Measurements from ENCODE around the gene MAP2K3.
A peak's percentile ranks its signal among the peaks of the same experiment; 100 is the strongest.

The MAP2K3 gene

DNA sequence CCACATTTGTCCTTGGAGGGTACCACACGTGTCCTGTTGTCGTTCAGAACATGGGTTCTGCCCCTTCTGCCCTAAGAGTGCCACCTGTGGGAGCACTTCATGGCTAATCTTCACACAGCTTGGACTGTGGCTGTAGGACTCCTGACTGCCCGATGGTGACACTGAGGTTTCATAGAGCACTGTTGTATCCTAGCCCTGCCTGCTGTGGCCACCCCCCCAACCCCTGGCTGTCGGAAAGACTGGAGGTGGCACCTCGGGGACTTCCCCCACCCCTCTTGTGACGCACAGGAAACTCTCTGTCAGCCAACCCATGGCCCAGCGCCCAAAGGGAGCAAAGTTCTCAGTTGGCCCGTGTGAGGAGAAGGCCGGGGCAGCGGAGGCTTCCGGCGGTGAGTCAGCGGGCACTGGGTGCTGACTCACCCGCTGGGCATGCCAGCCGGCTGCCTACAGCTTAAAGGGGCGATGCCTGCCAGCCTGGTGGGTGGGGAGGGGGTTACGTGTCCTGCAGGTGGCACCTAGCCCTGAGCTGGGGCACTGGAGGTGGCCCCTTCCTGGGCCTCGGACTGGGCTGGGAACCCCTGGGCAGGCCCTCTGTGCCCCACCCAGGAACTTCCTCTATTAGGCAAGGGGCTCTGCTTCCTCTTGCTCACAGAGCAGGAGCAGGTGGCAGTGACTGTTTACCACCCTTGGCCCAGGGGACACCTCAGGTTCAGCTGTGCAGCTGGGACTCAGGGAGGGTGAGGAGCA is 3.4 kb downstream of the MAP2K3 start (continued):
- TF ChIP-seq ZIC2 (tag by site-specific recombination; IDR thresholded peaks at IDR 0.05) (peak; percentile 79), ZBTB21 (tag by site-specific recombination; IDR thresholded peaks at IDR 0.05) (peak; percentile 36; the same call in 1 of the 2 replicates), KLF8 (tag by site-specific recombination; IDR thresholded peaks at IDR 0.05) (peak; percentile 65; the same call in 1 of the 2 replicates), ZBTB10 (tag by site-specific recombination; IDR thresholded peaks at IDR 0.05) (0 out of 2 replicates have a peak, but pooled peaks have one; percentile 35), MYNN (tag by site-specific recombination; IDR thresholded peaks at IDR 0.05; ENCODE audit: borderline replicate concordance) (peak; percentile 13; the same call in 1 of the 2 replicates)
- TF ChIP-seq, protein P1, sequence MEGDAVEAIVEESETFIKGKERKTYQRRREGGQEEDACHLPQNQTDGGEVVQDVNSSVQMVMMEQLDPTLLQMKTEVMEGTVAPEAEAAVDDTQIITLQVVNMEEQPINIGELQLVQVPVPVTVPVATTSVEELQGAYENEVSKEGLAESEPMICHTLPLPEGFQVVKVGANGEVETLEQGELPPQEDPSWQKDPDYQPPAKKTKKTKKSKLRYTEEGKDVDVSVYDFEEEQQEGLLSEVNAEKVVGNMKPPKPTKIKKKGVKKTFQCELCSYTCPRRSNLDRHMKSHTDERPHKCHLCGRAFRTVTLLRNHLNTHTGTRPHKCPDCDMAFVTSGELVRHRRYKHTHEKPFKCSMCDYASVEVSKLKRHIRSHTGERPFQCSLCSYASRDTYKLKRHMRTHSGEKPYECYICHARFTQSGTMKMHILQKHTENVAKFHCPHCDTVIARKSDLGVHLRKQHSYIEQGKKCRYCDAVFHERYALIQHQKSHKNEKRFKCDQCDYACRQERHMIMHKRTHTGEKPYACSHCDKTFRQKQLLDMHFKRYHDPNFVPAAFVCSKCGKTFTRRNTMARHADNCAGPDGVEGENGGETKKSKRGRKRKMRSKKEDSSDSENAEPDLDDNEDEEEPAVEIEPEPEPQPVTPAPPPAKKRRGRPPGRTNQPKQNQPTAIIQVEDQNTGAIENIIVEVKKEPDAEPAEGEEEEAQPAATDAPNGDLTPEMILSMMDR (tag by site-specific recombination; IDR thresholded peaks at IDR 0.05) = peak; percentile 42
- TF ChIP-seq, protein P2, sequence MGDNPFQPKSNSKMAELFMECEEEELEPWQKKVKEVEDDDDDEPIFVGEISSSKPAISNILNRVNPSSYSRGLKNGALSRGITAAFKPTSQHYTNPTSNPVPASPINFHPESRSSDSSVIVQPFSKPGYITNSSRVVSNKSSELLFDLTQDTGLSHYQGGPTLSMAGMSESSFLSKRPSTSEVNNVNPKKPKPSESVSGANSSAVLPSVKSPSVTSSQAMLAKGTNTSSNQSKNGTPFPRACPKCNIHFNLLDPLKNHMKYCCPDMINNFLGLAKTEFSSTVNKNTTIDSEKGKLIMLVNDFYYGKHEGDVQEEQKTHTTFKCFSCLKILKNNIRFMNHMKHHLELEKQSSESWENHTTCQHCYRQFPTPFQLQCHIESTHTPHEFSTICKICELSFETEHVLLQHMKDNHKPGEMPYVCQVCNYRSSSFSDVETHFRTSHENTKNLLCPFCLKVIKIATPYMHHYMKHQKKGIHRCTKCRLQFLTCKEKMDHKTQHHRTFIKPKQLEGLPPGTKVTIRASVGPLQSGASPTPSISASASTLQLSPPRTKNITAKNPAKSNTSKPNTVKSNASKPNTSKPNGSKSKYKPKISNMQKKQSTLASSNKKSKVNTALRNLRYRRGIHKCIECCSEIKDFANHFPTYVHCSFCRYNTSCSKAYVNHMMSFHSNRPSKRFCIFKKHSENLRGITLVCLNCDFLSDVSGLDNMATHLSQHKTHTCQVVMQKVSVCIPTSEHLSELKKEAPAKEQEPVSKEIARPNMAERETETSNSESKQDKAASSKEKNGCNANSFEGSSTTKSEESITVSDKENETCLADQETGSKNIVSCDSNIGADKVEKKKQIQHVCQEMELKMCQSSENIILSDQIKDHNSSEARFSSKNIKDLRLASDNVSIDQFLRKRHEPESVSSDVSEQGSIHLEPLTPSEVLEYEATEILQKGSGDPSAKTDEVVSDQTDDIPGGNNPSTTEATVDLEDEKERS (tag by site-specific recombination; IDR thresholded peaks at IDR 0.05) = no peak
- TF ChIP-seq, protein P3, sequence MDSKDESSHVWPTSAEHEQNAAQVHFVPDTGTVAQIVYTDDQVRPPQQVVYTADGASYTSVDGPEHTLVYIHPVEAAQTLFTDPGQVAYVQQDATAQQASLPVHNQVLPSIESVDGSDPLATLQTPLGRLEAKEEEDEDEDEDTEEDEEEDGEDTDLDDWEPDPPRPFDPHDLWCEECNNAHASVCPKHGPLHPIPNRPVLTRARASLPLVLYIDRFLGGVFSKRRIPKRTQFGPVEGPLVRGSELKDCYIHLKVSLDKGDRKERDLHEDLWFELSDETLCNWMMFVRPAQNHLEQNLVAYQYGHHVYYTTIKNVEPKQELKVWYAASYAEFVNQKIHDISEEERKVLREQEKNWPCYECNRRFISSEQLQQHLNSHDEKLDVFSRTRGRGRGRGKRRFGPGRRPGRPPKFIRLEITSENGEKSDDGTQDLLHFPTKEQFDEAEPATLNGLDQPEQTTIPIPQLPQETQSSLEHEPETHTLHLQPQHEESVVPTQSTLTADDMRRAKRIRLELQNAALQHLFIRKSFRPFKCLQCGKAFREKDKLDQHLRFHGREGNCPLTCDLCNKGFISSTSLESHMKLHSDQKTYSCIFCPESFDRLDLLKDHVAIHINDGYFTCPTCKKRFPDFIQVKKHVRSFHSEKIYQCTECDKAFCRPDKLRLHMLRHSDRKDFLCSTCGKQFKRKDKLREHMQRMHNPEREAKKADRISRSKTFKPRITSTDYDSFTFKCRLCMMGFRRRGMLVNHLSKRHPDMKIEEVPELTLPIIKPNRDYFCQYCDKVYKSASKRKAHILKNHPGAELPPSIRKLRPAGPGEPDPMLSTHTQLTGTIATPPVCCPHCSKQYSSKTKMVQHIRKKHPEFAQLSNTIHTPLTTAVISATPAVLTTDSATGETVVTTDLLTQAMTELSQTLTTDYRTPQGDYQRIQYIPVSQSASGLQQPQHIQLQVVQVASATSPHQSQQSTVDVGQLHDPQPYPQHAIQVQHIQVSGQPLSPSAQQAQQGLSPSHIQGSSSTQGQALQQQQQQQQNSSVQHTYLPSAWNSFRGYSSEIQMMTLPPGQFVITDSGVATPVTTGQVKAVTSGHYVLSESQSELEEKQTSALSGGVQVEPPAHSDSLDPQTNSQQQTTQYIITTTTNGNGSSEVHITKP (tag by site-specific recombination; IDR thresholded peaks at IDR 0.05) = peak; percentile 59

- Histone ChIP-seq H3K4me1 (ENCODE audit: control insufficient read depth, insufficient read depth, low read length) (peaks cover 20% of the 10 kb centered on the region), H3K27ac (ENCODE audit: extremely low read depth, low read depth, low read length) (no peak overlapping the region; the same call in 1 of the 2 replicates), H3K9me3 (ENCODE audit: control insufficient read depth, insufficient read depth, low read depth, low read length) (no peaks in the 10 kb centered on the region), H3K36me3 (ENCODE audit: control insufficient read depth in 2 of 2, insufficient read depth in 1 of 2, low read length in 2 of 2) (peaks cover 11 to 48% of the 10 kb centered on the region in 2 experiments; a peak in 2 of 3 replicates), H3K4me3 (ENCODE audit: low read depth, low read length) (no peak overlapping the region)
- ChIA-PET CTCF (interaction anchor here (0.5 to 3.7 kb wide), 3 partner anchors 9 to 231 kb away, joined by 3 to 24 read pairs (median 13); no protein-coding TSS in a partner anchor), POLR2A (interaction anchor here (4.1 kb wide), 1 partner anchor 14 kb away, joined by 42 read pairs; no protein-coding TSS in a partner anchor)
- no peak for TF ChIP-seq ZNF623 (tag by site-specific recombination; IDR thresholded peaks at IDR 0.05)
- no peak for TF ChIP-seq ZNF335 (tag by site-specific recombination; conservative IDR thresholded peaks at IDR 0.05)
- no peak for TF ChIP-seq KLF10 (tag by site-specific recombination; IDR thresholded peaks at IDR 0.05)
- TF ChIP-seq, protein P3 (tag by site-specific recombination; IDR thresholded peaks at IDR 0.05) = peak; percentile 27
- no peak for TF ChIP-seq ZNF555 (tag by site-specific recombination; conservative IDR thresholded peaks at IDR 0.05)
- TF ChIP-seq ZNF114 (tag by site-specific recombination; IDR thresholded peaks at IDR 0.05) = no peak
These were observed 4.1 kb downstream of the MAP2K3 start for GRCh38 chr17:21288571-21289017.

All from HEK293 (cell line).